ENCODE measurements around the gene CBR4.
"Not testable (repeated sequence)": the region's sequence is repeated elsewhere in the genome, so short reads cannot be mapped to it uniquely, and the experiment has no call there.

Gene CBR4

GRCh38 chr4:168992952-168993482, 17.0 kb downstream of the CBR4 start:
- DNase-seq = peak; percentile 16

- no peak for DNase-seq
Measured at GRCh38 chr4:168981942-168982341, 28.1 kb downstream of the CBR4 start.

- DNase-seq = peak; percentile 54
Measured at GRCh38 chr4:168981460-168981859, 28.6 kb downstream of the CBR4 start.

GRCh38 chr4:168979338-168979737, 30.7 kb downstream of the CBR4 start:
- DNase-seq = no peak

- peak; percentile 77 for DNase-seq
Measured at GRCh38 chr4:168978001-168978700, 31.9 kb downstream of the CBR4 start.

GRCh38 chr4:168972596-168972995, 37.5 kb downstream of the CBR4 start:
- no peak for DNase-seq

GRCh38 chr4:168960716-168961115, 49.3 kb downstream of the CBR4 start:
- DNase-seq = no peak

GRCh38 chr4:168955674-168956073, 54.4 kb downstream of the CBR4 start:
- no peak for DNase-seq

- DNase-seq = not testable (repeated sequence)
Measured at GRCh38 chr4:168952821-168953246, 57.2 kb downstream of the CBR4 start.

- DNase-seq = no peak
Measured at GRCh38 chr4:168945291-168945690, 64.8 kb downstream of the CBR4 start.

- no peak for DNase-seq
Measured at GRCh38 chr4:168942985-168943384, 67.1 kb downstream of the CBR4 start.
